ENCODE measurements around the gene PPP6R2. TPM values are rescaled to one million over a fixed set of nuclear protein-coding genes. Genes with fewer than 3 reads are reported as not detected.
A peak's percentile ranks its signal among the peaks of the same experiment; 100 is the strongest.

Gene PPP6R2
- polyA plus RNA-seq, 2 of the 4 experiments (the other 2 are of a cell fraction) = 9.6 to 14.7 TPM

- no peaks in the 10 kb centered on the region for H3K9me3 ChIP-seq
- H3K4me2 ChIP-seq = no peak overlapping the region
- ATAC-seq = no peak
- ChIA-PET CTCF (interaction anchor here (0.9 to 3.2 kb wide), 4 partner anchors 9 to 65 kb away, joined by 3 to 19 read pairs (median 6); partner anchors contain the start of gene DENND6B), POLR2A (no interaction called here)
- 0 out of 3 replicates have a peak, but pooled peaks cover 3% of the 10 kb centered on the region for H3K4me1 ChIP-seq
- 100% methylated on average over 1 of the region's 7 CpGs for WGBS (ENCODE audit: missing lambda C conversion rate)
- no peak for DNase-seq (ENCODE audit: low read depth in 1 of 2, low spot score in 1 of 2)
- no peak for TF ChIP-seq CHD4 (IDR thresholded peaks at IDR 0.05; ENCODE audit: borderline replicate concordance)
- no peak for TF ChIP-seq USF2 (IDR thresholded peaks at IDR 0.05)
- no peak for TF ChIP-seq MAFK (IDR thresholded peaks at IDR 0.05; ENCODE audit: partially characterized antibody)
- TF ChIP-seq SREBF2 (IDR thresholded peaks at IDR 0.05) = no peak
- TF ChIP-seq HOXB5 (CRISPR knock-in tag; IDR thresholded peaks at IDR 0.05) = no peak
- no peak for TF ChIP-seq KDM5A (IDR thresholded peaks at IDR 0.05)
- TF ChIP-seq ATOH8 (CRISPR knock-in tag; IDR thresholded peaks at IDR 0.05; ENCODE audit: low read depth) = no peak
- TF ChIP-seq E2F6 (IDR thresholded peaks at IDR 0.05; ENCODE audit: borderline replicate concordance, low read depth) = no peak
- TF ChIP-seq FOXS1 (CRISPR knock-in tag; IDR thresholded peaks at IDR 0.05) = no peak
- TF ChIP-seq POLR2AphosphoS2 (conservative IDR thresholded peaks at IDR 0.05; ENCODE audit: low read length) = no peak
- TF ChIP-seq ESRRA (IDR thresholded peaks at IDR 0.05; ENCODE audit: borderline replicate concordance, low read length) = no peak
- TF ChIP-seq KDM1A (IDR thresholded peaks at IDR 0.05; ENCODE audit: low read depth) = no peak
- no peak for TF ChIP-seq MAX (IDR thresholded peaks at IDR 0.05)
- TF ChIP-seq POLR2A (IDR thresholded peaks at IDR 0.05; ENCODE audit: low read length) = no peak
- TF ChIP-seq ZSCAN20 (CRISPR knock-in tag; IDR thresholded peaks at IDR 0.05) = no peak
- TF ChIP-seq SMC3 (IDR thresholded peaks at IDR 0.05) = no peak
- TF ChIP-seq TFCP2L1 (CRISPR knock-in tag; IDR thresholded peaks at IDR 0.05) = no peak
- no peak overlapping the region for H3K4me3 ChIP-seq
- H3K27ac ChIP-seq = no peak overlapping the region
- FAIRE-seq = no peak
Measured at GRCh38 chr22:50317674-50318073, 25.5 kb upstream of the PPP6R2 start.

GRCh38 chr22:50318356-50318697, 24.8 kb upstream of the PPP6R2 start:
- H3K4me1 ChIP-seq = 0 out of 3 replicates have a peak, but pooled peaks cover 3% of the 10 kb centered on the region
- no peak overlapping the region for H3K4me3 ChIP-seq
- DNase-seq (ENCODE audit: low read depth in 1 of 2, low spot score in 1 of 2) (no peak), ATAC-seq (peak in 1 of 2 experiments; percentile 11; a peak in 2 of 6 replicates), FAIRE-seq (no peak)
- ChIA-PET CTCF (interaction anchor here (0.9 to 3.2 kb wide), 3 partner anchors 9 to 66 kb away, joined by 4 to 19 read pairs (median 8); partner anchors contain the start of gene DENND6B), POLR2A (no interaction called here)
- TF ChIP-seq BCL3 (IDR thresholded peaks at IDR 0.05) = no peak
- TF ChIP-seq POLR2AphosphoS2 (conservative IDR thresholded peaks at IDR 0.05; ENCODE audit: low read length) = no peak
- no peak for TF ChIP-seq USF2 (IDR thresholded peaks at IDR 0.05)
- no peak for TF ChIP-seq TP53 (CRISPR knock-in tag; IDR thresholded peaks at IDR 0.05)
- TF ChIP-seq CHD4 (IDR thresholded peaks at IDR 0.05; ENCODE audit: borderline replicate concordance) = no peak
- TF ChIP-seq CBX2 (IDR thresholded peaks at IDR 0.05; ENCODE audit: borderline replicate concordance, low read depth) = no peak
- TF ChIP-seq HES2 (IDR thresholded peaks at IDR 0.05) = no peak
- TF ChIP-seq E2F6 (IDR thresholded peaks at IDR 0.05; ENCODE audit: borderline replicate concordance, low read depth) = no peak
- no peak for TF ChIP-seq PHF8 (IDR thresholded peaks at IDR 0.05; ENCODE audit: borderline replicate concordance, low read depth)
- no peak for TF ChIP-seq MYC (IDR thresholded peaks at IDR 0.05; ENCODE audit: borderline replicate concordance, low read length)
- TF ChIP-seq RNF2 (IDR thresholded peaks at IDR 0.05; ENCODE audit: borderline replicate concordance, low read depth) = no peak
- no peaks in the 10 kb centered on the region for H3K9me3 ChIP-seq
- H3K27ac ChIP-seq = no peak overlapping the region
- WGBS (ENCODE audit: missing lambda C conversion rate) = 68% methylated on average over 7 of the region's 7 CpGs
- H3K4me2 ChIP-seq = no peak overlapping the region

All from A549 (cell line).